HepG2 (cell line): Measurements from ENCODE around the gene PIM1. TPM values are rescaled to one million over a fixed set of nuclear protein-coding genes. Genes with fewer than 3 reads are reported as not detected.

Experiments used
- ARNTL ChIP-seq: sonication (generic); formaldehyde crosslinking; IDR thresholded peaks from 2 replicates; pipeline ENCODE4 v1.4.0; 2020; ENCODE audit warnings: mild to moderate bottlenecking, missing genetic modification reagents
- BCL3 ChIP-seq: sonication (generic); formaldehyde crosslinking; IDR thresholded peaks from 2 replicates; pipeline ENCODE4 v1.5.1; 2020; ENCODE audit warnings: mild to moderate bottlenecking, missing genetic modification reagents, moderate library complexity
- BRCA1 ChIP-seq: sonication (generic); formaldehyde crosslinking; IDR thresholded peaks from 2 replicates; pipeline ENCODE4 v1.4.0; 2020; ENCODE audit warnings: missing genetic modification reagents
- DPF2 ChIP-seq: sonication (generic); formaldehyde crosslinking; IDR thresholded peaks from 2 replicates; pipeline ENCODE4 v1.4.0; 2020; ENCODE audit warnings: mild to moderate bottlenecking, low read depth, missing genetic modification reagents, borderline replicate concordance
- KDM6A ChIP-seq: IDR thresholded peaks from 2 replicates; pipeline ENCODE4 v1.6.1; 2016; ENCODE audit warnings: low read depth
- MTF2 ChIP-seq: sonication (generic); formaldehyde crosslinking; IDR thresholded peaks from 2 replicates; pipeline ENCODE4 v1.5.0; 2020; ENCODE audit warnings: missing genetic modification reagents, borderline replicate concordance
- NR2C2 ChIP-seq: sonication (generic); formaldehyde crosslinking; IDR thresholded peaks from 2 replicates; pipeline ENCODE4 v1.4.0; 2020; ENCODE audit warnings: missing genetic modification reagents, mild to moderate bottlenecking, moderate library complexity, borderline replicate concordance
- PATZ1 ChIP-seq: sonication (generic); formaldehyde crosslinking; IDR thresholded peaks from 2 replicates; pipeline ENCODE4 v1.4.0; 2020; ENCODE audit warnings: missing genetic modification reagents
- POLR2A ChIP-seq, 2 experiments: IDR thresholded peaks; 2 replicates each; pipeline ENCODE4 v1.6.1; 2011; ENCODE audit warnings: low read depth in 2 of 2, low read length in 2 of 2, mild to moderate bottlenecking in 1 of 2, moderate library complexity in 1 of 2; ENCODE audit not compliant: insufficient read depth in 1 of 2
- TBX2 ChIP-seq: sonication (generic); formaldehyde crosslinking; IDR thresholded peaks from 2 replicates; pipeline ENCODE4 v1.5.0; 2020; ENCODE audit warnings: missing genetic modification reagents, mild to moderate bottlenecking, borderline replicate concordance
- TFE3 ChIP-seq: IDR thresholded peaks from 2 replicates; pipeline ENCODE4 v1.6.1; 2016
- ZBTB7A ChIP-seq: sonication (generic); formaldehyde crosslinking; IDR thresholded peaks from 2 replicates; pipeline ENCODE4 v1.8.0; 2022; ENCODE audit warnings: mild to moderate bottlenecking, missing genetic modification reagents
- ZSCAN21 ChIP-seq: sonication (generic); formaldehyde crosslinking; IDR thresholded peaks from 2 replicates; pipeline ENCODE4 v1.8.0; 2022; ENCODE audit warnings: mild to moderate bottlenecking, missing genetic modification reagents, moderate library complexity, borderline replicate concordance
- polyA plus RNA-seq, 8 experiments: library from polyadenylated mRNA; depleted of rRNA in 3 of 8; stranded (reverse) in 7 of 8; unstranded in 1 of 8; fragments of >200 nt; fragmentation: Illumina TruSeq in 4 of 8; extraction: Trizol in 4 of 8; gene quantifications; 2 replicates each; pipeline versions ENCODE4 v1.2.1 to v1.2.3, GENCODE V29; 2011 to 2016; ENCODE audit warnings: low read depth in 4 of 8, missing spikeins in 1 of 8, mixed read lengths in 1 of 8; ENCODE audit not compliant: insufficient read depth in 1 of 8
- total RNA-seq, 5 experiments: library from RNA; depleted of rRNA; stranded (reverse); fragments of >200 nt; fragmentation: Illumina TruSeq; extraction: Trizol; gene quantifications; 2 replicates each; pipeline ENCODE4 v1.2.3, GENCODE V29; 2016; ENCODE audit warnings: low read depth in 1 of 5
- TF ChIP-seq, protein P1 (sequence below): sonication (generic); formaldehyde crosslinking; IDR thresholded peaks from 2 replicates; pipeline ENCODE4 v1.4.0; 2020; ENCODE audit warnings: missing genetic modification reagents, mild to moderate bottlenecking, borderline replicate concordance
- TF ChIP-seq, protein P2 (sequence below): sonication (generic); formaldehyde crosslinking; IDR thresholded peaks from 2 replicates; pipeline ENCODE4 v1.4.0; 2020; ENCODE audit warnings: low read depth, missing genetic modification reagents
- TF ChIP-seq, protein P3 (sequence below): sonication (generic); formaldehyde crosslinking; IDR thresholded peaks from 2 replicates; pipeline ENCODE4 v1.5.1; 2020; ENCODE audit warnings: missing genetic modification reagents, mild to moderate bottlenecking, borderline replicate concordance

Gene PIM1
- total and polyA plus RNA-seq, 2 of the 13 experiments (the other 11 are each of a cell fraction or from before 2014, with no cell fraction given): 29.4 to 117 TPM

- TF ChIP-seq DPF2 (CRISPR knock-in tag): peak; percentile 73; the same call in 1 of the 2 replicates
- TF ChIP-seq, protein P1, sequence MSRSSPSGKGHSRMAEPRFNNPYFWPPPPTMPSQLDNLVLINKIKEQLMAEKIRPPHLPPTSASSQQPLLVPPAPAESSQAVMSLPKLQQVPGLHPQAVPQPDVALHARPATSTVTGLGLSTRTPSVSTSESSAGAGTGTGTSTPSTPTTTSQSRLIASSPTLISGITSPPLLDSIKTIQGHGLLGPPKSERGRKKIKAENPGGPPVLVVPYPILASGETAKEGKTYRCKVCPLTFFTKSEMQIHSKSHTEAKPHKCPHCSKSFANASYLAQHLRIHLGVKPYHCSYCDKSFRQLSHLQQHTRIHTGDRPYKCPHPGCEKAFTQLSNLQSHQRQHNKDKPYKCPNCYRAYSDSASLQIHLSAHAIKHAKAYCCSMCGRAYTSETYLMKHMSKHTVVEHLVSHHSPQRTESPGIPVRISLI (CRISPR knock-in tag): peak; percentile 59; the same call in 1 of the 2 replicates
- TF ChIP-seq, protein P2, sequence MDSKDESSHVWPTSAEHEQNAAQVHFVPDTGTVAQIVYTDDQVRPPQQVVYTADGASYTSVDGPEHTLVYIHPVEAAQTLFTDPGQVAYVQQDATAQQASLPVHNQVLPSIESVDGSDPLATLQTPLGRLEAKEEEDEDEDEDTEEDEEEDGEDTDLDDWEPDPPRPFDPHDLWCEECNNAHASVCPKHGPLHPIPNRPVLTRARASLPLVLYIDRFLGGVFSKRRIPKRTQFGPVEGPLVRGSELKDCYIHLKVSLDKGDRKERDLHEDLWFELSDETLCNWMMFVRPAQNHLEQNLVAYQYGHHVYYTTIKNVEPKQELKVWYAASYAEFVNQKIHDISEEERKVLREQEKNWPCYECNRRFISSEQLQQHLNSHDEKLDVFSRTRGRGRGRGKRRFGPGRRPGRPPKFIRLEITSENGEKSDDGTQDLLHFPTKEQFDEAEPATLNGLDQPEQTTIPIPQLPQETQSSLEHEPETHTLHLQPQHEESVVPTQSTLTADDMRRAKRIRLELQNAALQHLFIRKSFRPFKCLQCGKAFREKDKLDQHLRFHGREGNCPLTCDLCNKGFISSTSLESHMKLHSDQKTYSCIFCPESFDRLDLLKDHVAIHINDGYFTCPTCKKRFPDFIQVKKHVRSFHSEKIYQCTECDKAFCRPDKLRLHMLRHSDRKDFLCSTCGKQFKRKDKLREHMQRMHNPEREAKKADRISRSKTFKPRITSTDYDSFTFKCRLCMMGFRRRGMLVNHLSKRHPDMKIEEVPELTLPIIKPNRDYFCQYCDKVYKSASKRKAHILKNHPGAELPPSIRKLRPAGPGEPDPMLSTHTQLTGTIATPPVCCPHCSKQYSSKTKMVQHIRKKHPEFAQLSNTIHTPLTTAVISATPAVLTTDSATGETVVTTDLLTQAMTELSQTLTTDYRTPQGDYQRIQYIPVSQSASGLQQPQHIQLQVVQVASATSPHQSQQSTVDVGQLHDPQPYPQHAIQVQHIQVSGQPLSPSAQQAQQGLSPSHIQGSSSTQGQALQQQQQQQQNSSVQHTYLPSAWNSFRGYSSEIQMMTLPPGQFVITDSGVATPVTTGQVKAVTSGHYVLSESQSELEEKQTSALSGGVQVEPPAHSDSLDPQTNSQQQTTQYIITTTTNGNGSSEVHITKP: no peak
- no peak for TF ChIP-seq MTF2
- peak; percentile 19; the same call in 1 of the 2 replicates for TF ChIP-seq NR2C2 (CRISPR knock-in tag)
- no peak for TF ChIP-seq POLR2A (IDR thresholded peaks at IDR 0.05; ENCODE audit: insufficient read depth in 1 of 2, low read depth in 2 of 2, low read length in 2 of 2)
- no peak for TF ChIP-seq ZSCAN21 (CRISPR knock-in tag)
- TF ChIP-seq BRCA1: no peak
- peak; percentile 64 for TF ChIP-seq TBX2 (CRISPR knock-in tag)
- TF ChIP-seq TFE3: peak; percentile 41
- TF ChIP-seq ARNTL: 0 out of 2 replicates have a peak, but pooled peaks have one; percentile 18
- TF ChIP-seq BCL3 (CRISPR knock-in tag): no peak
- peak; percentile 37; the same call in 1 of the 2 replicates for TF ChIP-seq KDM6A
- TF ChIP-seq PATZ1 (CRISPR knock-in tag): 0 out of 2 replicates have a peak, but pooled peaks have one; percentile 62
- TF ChIP-seq, protein P3, sequence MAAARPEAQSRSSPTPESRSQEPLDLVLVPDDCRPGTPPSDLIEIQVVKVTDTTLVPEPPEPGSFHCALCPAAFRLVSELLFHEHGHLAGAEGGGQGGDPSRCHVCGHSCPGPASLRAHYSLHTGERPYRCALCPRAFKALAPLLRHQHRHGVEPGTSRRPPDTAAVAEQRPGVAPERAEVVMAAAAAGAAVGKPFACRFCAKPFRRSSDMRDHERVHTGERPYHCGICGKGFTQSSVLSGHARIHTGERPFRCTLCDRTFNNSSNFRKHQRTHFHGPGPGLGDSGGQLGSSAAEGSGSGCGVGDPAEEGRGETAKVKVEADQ (CRISPR knock-in tag): peak; percentile 23; the same call in 1 of the 2 replicates
- TF ChIP-seq ZBTB7A (CRISPR knock-in tag): no peak
These were observed 39.2 kb upstream of the PIM1 start (continued) for GRCh38 chr6:37130704-37131103.
